Endothelial cell of umbilical vein (primary cell): ENCODE measurements around the gene TXNL4A. TPM values are rescaled to one million over a fixed set of nuclear protein-coding genes. Genes with fewer than 3 reads are reported as not detected.

ENCODE experiments used
- BruUV-seq: library from RNA; stranded (reverse); fragments of 400-500 nt; replicated peaks from 2 replicates; lab custom pipeline; 2021; lab: Mats Ljungman, UMichigan
- CTCF ChIA-PET: fragments of 300-600, 350-600 bp; sonication (Branson Sonifier 250); formaldehyde crosslinking; loops from one replicate; lab custom pipeline; 2021; ENCODE audit warnings: antibody characterized with exemption, inconsistent platforms; lab: Charles Lee
- POLR2A ChIA-PET: fragments of 300-600, 350-600 bp; sonication (Branson Sonifier 250); formaldehyde crosslinking; loops from one replicate; lab custom pipeline; 2021; ENCODE audit warnings: antibody characterized with exemption, inconsistent platforms; lab: Charles Lee
- DNase-seq: peaks from one replicate; pipeline ENCODE4 v3.0.0-alpha.2; 2011; ENCODE audit warnings: low read depth, low spot score
- FAIRE-seq: peaks from 2 replicates; lab custom pipeline; 2011; peaks lifted over from hg19 to GRCh38; lab: Jason Lieb, UNC
- H2AFZ ChIP-seq: 2 replicates; pipeline ENCODE4 v1.6.0; 2012; ENCODE audit warnings: low read depth, low read length, control low read depth, inconsistent platforms
- H3K27ac ChIP-seq: 2 replicates; pipeline ENCODE4 v1.5.1; 2011; ENCODE audit warnings: low read depth, mild to moderate bottlenecking, control low read depth, low read length, moderate library complexity; ENCODE audit not compliant: insufficient read depth
- H3K27me3 ChIP-seq, 2 experiments: 2 replicates each; pipeline versions ENCODE4 v1.6.0 to v1.6.1; 2011; ENCODE audit warnings: low read length in 2 of 2, mixed read lengths in 1 of 2; ENCODE audit not compliant: control insufficient read depth in 2 of 2, insufficient read depth in 2 of 2
- H3K36me3 ChIP-seq, 2 experiments: 2 replicates in 1 of 2; 3 replicates in 1 of 2; pipeline ENCODE4 v1.5.1; 2011; ENCODE audit warnings: low read length in 2 of 2, mild to moderate bottlenecking in 1 of 2, moderate library complexity in 1 of 2; ENCODE audit not compliant: control insufficient read depth in 2 of 2, insufficient read depth in 2 of 2; ENCODE audit errors: extremely low read depth in 1 of 2
- H3K4me1 ChIP-seq: 3 replicates; pipeline ENCODE4 v1.5.1; 2011; ENCODE audit warnings: mild to moderate bottlenecking, low read length; ENCODE audit not compliant: control insufficient read depth, insufficient read depth; ENCODE audit errors: extremely low read depth
- H3K4me2 ChIP-seq: 2 replicates; pipeline ENCODE4 v1.6.1; 2011; ENCODE audit warnings: low read length, control low read depth, mixed read lengths; ENCODE audit not compliant: insufficient read depth
- H3K4me3 ChIP-seq, 3 experiments: fragments of 200-600 bp in 1 of 3; sonication (generic), shearing (Covaris generic) in 1 of 3; replicated peaks in 1 of 3; 2 replicates each; pipeline ENCODE4 v1.5.1; 2011 to 2016; ENCODE audit warnings: control low read depth in 3 of 3, low read length in 3 of 3, mild to moderate bottlenecking in 2 of 3, inconsistent platforms in 1 of 3, low read depth in 1 of 3, moderate library complexity in 1 of 3; ENCODE audit not compliant: insufficient read depth in 1 of 3
- H3K79me2 ChIP-seq: 2 replicates; pipeline ENCODE4 v1.6.0; 2012; ENCODE audit warnings: low read length, inconsistent platforms; ENCODE audit not compliant: control insufficient read depth, insufficient read depth
- H3K9ac ChIP-seq: replicated peaks from 2 replicates; pipeline ENCODE3; 2011; ENCODE audit warnings: low read length, control low read depth; ENCODE audit not compliant: insufficient read depth; ENCODE audit errors: extremely low read depth
- H3K9me1 ChIP-seq: replicated peaks from 3 replicates; pipeline ENCODE4 v1.6.0; 2011; ENCODE audit warnings: mild to moderate bottlenecking, low read length; ENCODE audit not compliant: control insufficient read depth, insufficient read depth; ENCODE audit errors: extremely low read depth
- H3K9me3 ChIP-seq: replicated peaks from 2 replicates; pipeline ENCODE4 v1.5.1; 2012; ENCODE audit warnings: low read length, inconsistent platforms; ENCODE audit not compliant: control insufficient read depth, insufficient read depth
- H4K20me1 ChIP-seq: replicated peaks from 2 replicates; pipeline ENCODE3; 2011; ENCODE audit warnings: mild to moderate bottlenecking, low read length; ENCODE audit not compliant: control insufficient read depth, insufficient read depth; ENCODE audit errors: extremely low read depth
- EZH2 ChIP-seq: IDR thresholded peaks from 2 replicates; pipeline ENCODE4 v1.6.1; 2012; ENCODE audit warnings: borderline replicate concordance, low read depth, mild to moderate bottlenecking, moderate library complexity, low read length, inconsistent platforms; ENCODE audit not compliant: severe bottlenecking
- FOS ChIP-seq: IDR thresholded peaks from 2 replicates; pipeline ENCODE4 v1.6.1; 2011; ENCODE audit warnings: mild to moderate bottlenecking, low read length, moderate library complexity, borderline replicate concordance; ENCODE audit not compliant: insufficient read depth
- GATA2 ChIP-seq: IDR thresholded peaks from 2 replicates; pipeline ENCODE4 v1.7.0; 2011; ENCODE audit warnings: low read depth, mild to moderate bottlenecking, moderate library complexity, mixed read lengths, low read length; ENCODE audit not compliant: insufficient read length, insufficient read depth
- JUN ChIP-seq: IDR thresholded peaks from 2 replicates; pipeline ENCODE4 v1.6.1; 2011; ENCODE audit warnings: borderline replicate concordance, low read depth; ENCODE audit not compliant: insufficient read length, insufficient read depth
- MYC ChIP-seq: IDR thresholded peaks from one replicate; pipeline ENCODE4 v1.6.1; 2011; ENCODE audit warnings: mild to moderate bottlenecking, low read depth, low read length
- POLR2A ChIP-seq: IDR thresholded peaks from 2 replicates; pipeline ENCODE4 v1.6.1; 2012; ENCODE audit warnings: low read depth, mild to moderate bottlenecking, control low read depth, low read length
- POLR2AphosphoS5 ChIP-seq: IDR thresholded peaks from 2 replicates; pipeline ENCODE4 v1.6.1; 2012; ENCODE audit warnings: low read depth, mild to moderate bottlenecking, control low read depth, low read length, moderate library complexity; ENCODE audit not compliant: insufficient read depth
- dilution Hi-C: fragments of 300-500 bp; cut with MboI; formaldehyde crosslinking; loops from one replicate; pipeline ENCODE4 v1.15.0; 2019; ENCODE audit warnings: low sequenced_read_pairs; ENCODE audit not compliant: extremely low pct_ligation_motif_present
- intact Hi-C: fragments of 100-400 bp; cut with micrococcal nuclease; formaldehyde crosslinking; loops from one replicate; pipeline ENCODE4 v1.10.0; 2022
- polyA plus RNA-seq, 4 experiments: library from polyadenylated mRNA; depleted of rRNA in 3 of 4; stranded (reverse) in 3 of 4; unstranded in 1 of 4; fragments of >200 nt; gene quantifications; 2 replicates each; pipeline versions ENCODE4 v1.2.1 to v1.2.3, GENCODE V29; 2011 to 2012; ENCODE audit warnings: missing spikeins in 1 of 4
- total RNA-seq: library from RNA; stranded (reverse); gene quantifications from 2 replicates; pipeline ENCODE4 v1.2.3, GENCODE V29; 2021
- TF ChIP-seq, protein P1 (sequence below): IDR thresholded peaks from 2 replicates; pipeline ENCODE4 v1.6.1; 2011; ENCODE audit not compliant: insufficient read depth, insufficient read length
- TF ChIP-seq, protein P2 (sequence below), 2 donors: IDR thresholded peaks; 1 replicate in 1 of 2; 2 replicates in 1 of 2; pipeline ENCODE4 v1.5.1; 2011; ENCODE audit warnings: low read length in 2 of 2, mild to moderate bottlenecking in 2 of 2, moderate library complexity in 2 of 2, control low read depth in 1 of 2, inconsistent platforms in 1 of 2, low read depth in 1 of 2; ENCODE audit not compliant: insufficient read depth in 1 of 2; ENCODE audit errors: extremely low read depth in 1 of 2

Gene TXNL4A
- total and polyA plus RNA-seq, 2 donors (not counting 3 experiments of a cell fraction or from before 2014, with no cell fraction given): 148 to 172 TPM

DNA sequence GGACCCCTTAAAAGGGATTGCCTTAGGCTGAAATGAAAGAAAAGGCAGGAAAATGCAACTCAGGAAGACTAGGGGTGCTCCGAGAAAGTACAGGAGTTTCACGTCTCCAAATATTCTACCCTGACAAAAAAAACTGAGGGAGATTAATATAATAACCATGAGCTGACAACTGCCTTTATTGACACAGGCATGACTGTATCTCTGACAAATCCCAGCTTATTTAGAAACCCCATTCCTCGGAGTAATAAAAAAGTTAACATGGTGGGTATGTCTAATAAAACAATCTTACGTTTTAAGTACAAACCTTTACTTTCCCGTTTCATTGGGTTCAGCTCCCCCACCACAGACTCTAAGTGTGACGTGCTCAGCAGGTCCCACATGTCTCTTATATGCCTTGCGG lies 38.0 kb upstream of the TXNL4A start:
- no peak overlapping the region for H3K27ac ChIP-seq
- H3K9me3 ChIP-seq: peaks cover 5% of the 10 kb centered on the region
- BruUV-seq: no TSS peak
- H3K4me1 ChIP-seq: no peaks in the 10 kb centered on the region
- no peaks in the 10 kb centered on the region for H4K20me1 ChIP-seq
- no peaks in the 10 kb centered on the region for H3K36me3 ChIP-seq
- FAIRE-seq (no peak), DNase-seq (no peak)
- intact Hi-C loops (no loop called here), dilution Hi-C loops (no loop called here)
- ChIA-PET POLR2A (no interaction called here), CTCF (no interaction called here)
- H3K4me3 ChIP-seq: no peak overlapping the region
- H3K4me2 ChIP-seq: no peak overlapping the region
- H3K9me1 ChIP-seq: no peaks in the 10 kb centered on the region
- no peaks in the 10 kb centered on the region for H3K27me3 ChIP-seq
- H3K9ac ChIP-seq: no peak overlapping the region
- H2AFZ ChIP-seq: no peak overlapping the region
- no peaks in the 10 kb centered on the region for H3K79me2 ChIP-seq
- no peak for TF ChIP-seq MYC
- TF ChIP-seq JUN: no peak
- TF ChIP-seq GATA2: no peak
- no peak for TF ChIP-seq POLR2AphosphoS5
- TF ChIP-seq, protein P1, sequence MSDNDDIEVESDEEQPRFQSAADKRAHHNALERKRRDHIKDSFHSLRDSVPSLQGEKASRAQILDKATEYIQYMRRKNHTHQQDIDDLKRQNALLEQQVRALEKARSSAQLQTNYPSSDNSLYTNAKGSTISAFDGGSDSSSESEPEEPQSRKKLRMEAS: no peak
- no peak for TF ChIP-seq FOS
- TF ChIP-seq, protein P2, sequence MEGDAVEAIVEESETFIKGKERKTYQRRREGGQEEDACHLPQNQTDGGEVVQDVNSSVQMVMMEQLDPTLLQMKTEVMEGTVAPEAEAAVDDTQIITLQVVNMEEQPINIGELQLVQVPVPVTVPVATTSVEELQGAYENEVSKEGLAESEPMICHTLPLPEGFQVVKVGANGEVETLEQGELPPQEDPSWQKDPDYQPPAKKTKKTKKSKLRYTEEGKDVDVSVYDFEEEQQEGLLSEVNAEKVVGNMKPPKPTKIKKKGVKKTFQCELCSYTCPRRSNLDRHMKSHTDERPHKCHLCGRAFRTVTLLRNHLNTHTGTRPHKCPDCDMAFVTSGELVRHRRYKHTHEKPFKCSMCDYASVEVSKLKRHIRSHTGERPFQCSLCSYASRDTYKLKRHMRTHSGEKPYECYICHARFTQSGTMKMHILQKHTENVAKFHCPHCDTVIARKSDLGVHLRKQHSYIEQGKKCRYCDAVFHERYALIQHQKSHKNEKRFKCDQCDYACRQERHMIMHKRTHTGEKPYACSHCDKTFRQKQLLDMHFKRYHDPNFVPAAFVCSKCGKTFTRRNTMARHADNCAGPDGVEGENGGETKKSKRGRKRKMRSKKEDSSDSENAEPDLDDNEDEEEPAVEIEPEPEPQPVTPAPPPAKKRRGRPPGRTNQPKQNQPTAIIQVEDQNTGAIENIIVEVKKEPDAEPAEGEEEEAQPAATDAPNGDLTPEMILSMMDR (IDR thresholded peaks at IDR 0.05; ENCODE audit: extremely low read depth in 1 of 2, insufficient read depth in 1 of 2, low read depth in 1 of 2, low read length in 2 of 2): no peak
- no peak for TF ChIP-seq EZH2
- TF ChIP-seq POLR2A: no peak
